MM.1S (cell line): ENCODE measurements around the gene NHLRC4.

Experiments used
- CTCF ChIP-seq: fragments of 300-600 bp; sonication (generic); IDR thresholded peaks from 2 replicates; pipeline ENCODE4 v1.5.1; 2016; ENCODE audit warnings: antibody characterized with exemption, low read length, mixed read lengths
- EZH2 ChIP-seq: fragments of 300-600 bp; sonication (generic); optimal IDR thresholded peaks from 2 replicates; pipeline ENCODE3; 2017; ENCODE audit warnings: low read depth, mild to moderate bottlenecking, antibody characterized with exemption, low read length, mixed read lengths
- EZH2phosphoT487 ChIP-seq: fragments of 300-600 bp; sonication (generic); IDR thresholded peaks from 2 replicates; pipeline ENCODE4 v1.6.1; 2018; ENCODE audit warnings: antibody characterized with exemption, low read length

GRCh38 chr16:578232-578869 is 11.5 kb downstream of the NHLRC4 start:
- no peak for TF ChIP-seq EZH2phosphoT487
- no peak for TF ChIP-seq CTCF
- no peak for TF ChIP-seq EZH2
